ENCODE measurements around the gene CSF1. TPM values are rescaled to one million over a fixed set of nuclear protein-coding genes. Genes with fewer than 3 reads are reported as not detected.

Gene CSF1
- total and polyA plus RNA-seq, 7 donors = 3.7 to 14.7 (median 10.6) TPM

DNA sequence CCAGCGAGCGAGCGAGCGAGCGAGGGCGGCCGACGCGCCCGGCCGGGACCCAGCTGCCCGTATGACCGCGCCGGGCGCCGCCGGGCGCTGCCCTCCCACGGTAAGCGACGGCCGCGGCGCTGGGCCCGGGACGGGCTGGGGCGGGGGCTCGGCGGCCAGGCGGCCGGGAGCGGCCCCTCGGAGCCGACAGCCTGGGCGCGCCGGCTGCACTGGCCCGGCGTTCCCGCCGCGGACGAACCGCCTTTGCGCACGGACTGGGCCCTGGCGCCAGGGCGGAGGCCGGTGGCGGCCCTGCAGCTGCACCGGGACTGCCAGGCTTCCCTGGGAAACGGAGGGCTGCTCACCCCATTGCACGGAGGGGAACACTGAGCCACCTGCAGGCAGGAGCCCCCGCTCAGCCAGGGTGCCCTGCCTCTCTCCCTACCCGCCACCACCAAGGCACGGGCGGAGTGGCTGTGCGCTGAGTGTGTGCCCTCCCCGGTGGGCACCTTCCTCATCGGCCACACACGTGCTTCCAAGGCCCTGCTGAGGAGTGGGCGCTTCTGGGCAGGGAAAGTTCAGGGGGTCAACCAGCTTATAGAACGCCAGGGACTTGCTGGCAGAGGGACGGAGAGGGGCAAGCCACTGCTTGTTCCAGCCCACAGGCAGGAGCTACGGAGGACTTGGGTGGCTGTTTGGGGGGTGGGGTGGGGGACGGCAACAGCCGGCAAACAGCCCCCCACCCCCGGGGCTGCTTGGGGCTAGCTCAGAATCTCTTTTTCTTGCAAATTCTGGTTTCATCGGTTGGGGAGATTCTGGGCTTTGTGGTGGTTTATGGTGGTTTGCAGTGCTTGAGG lies 532 bp downstream of the CSF1 start:
- Histone ChIP-seq H3K27ac (peak overlapping the region; percentile 71), H3K9me3 (no peaks in the 10 kb centered on the region), H3K4me3 (peak overlapping the region; percentile 89), H3K27me3 (ENCODE audit: insufficient read depth in 3 of 3, low read length in 2 of 3) (no peaks in the 10 kb centered on the region), H3K4me1 (peaks cover 12% of the 10 kb centered on the region), H3K36me3 (ENCODE audit: insufficient read depth in 1 of 2, low read depth in 1 of 2) (peaks cover 0 to 18% of the 10 kb centered on the region in 2 donors)
- DNase-seq (peak in 1 of 2 donors; percentile 38), ATAC-seq (peak; percentile 2 to 53 (median 17))
- WGBS, 3 donors = 3 to 10% (median 3%) methylated on average over 30 to 70 of the region's 70 CpGs
- TF ChIP-seq, protein P1, sequence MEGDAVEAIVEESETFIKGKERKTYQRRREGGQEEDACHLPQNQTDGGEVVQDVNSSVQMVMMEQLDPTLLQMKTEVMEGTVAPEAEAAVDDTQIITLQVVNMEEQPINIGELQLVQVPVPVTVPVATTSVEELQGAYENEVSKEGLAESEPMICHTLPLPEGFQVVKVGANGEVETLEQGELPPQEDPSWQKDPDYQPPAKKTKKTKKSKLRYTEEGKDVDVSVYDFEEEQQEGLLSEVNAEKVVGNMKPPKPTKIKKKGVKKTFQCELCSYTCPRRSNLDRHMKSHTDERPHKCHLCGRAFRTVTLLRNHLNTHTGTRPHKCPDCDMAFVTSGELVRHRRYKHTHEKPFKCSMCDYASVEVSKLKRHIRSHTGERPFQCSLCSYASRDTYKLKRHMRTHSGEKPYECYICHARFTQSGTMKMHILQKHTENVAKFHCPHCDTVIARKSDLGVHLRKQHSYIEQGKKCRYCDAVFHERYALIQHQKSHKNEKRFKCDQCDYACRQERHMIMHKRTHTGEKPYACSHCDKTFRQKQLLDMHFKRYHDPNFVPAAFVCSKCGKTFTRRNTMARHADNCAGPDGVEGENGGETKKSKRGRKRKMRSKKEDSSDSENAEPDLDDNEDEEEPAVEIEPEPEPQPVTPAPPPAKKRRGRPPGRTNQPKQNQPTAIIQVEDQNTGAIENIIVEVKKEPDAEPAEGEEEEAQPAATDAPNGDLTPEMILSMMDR (IDR thresholded peaks at IDR 0.05) = no peak
- intact Hi-C loops (cut with DNase I) = loop anchor here in 1 of 2 donors (5.0 kb wide), 3 partner anchors 71 to 134 kb away; partner anchors contain the start of gene AHCYL1

DNA sequence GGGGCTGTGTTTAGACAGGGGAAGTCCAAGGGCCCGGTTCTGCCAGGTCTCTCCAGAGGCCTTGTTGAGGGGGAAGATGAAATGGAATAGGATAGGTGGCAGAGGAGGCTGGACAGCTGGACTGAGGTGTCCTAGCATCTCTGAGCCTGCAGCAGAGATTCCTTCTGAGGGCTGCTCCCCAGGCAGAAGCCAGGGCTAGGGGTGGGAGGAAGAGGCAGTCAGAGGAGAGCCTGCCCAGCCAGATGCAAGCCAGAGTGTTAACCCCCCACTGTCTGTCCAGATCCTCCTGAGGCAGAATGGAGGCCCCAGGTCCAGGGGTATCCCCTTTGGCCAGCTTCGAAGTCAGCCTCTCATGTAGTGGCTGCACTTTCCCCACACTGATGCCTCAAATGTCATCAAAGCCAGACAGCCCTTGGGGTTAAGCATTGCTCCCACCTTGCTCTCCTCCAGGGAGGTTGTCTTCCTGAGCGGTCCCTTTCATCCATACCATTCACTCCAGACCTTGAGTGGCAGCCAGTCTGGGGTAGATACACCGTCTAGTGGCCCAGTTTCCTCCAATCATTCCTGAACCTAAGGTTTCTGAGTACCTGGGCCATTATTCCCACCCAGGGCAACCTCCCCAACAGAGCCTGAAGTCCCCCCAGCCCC lies 1.7 kb downstream of the CSF1 start:
- intact Hi-C loops (cut with DNase I) = loop anchor here in 1 of 2 donors (5.0 kb wide), 3 partner anchors 70 to 135 kb away; partner anchors contain the start of gene AHCYL1
- Histone ChIP-seq H3K27me3 (ENCODE audit: insufficient read depth in 3 of 3, low read length in 2 of 3) (no peaks in the 10 kb centered on the region), H3K9me3 (no peaks in the 10 kb centered on the region), H3K4me3 (peak overlapping the region; percentile 89), H3K27ac (peak overlapping the region; percentile 51), H3K4me1 (peaks cover 12% of the 10 kb centered on the region), H3K36me3 (ENCODE audit: insufficient read depth in 1 of 2, low read depth in 1 of 2) (peaks cover 0 to 30% of the 10 kb centered on the region in 2 donors)
- 54 to 58% (median 56%) methylated on average over 4 of the region's 4 CpGs for whole genome bisulfite sequencing, 3 donors
- TF ChIP-seq, protein P1 (IDR thresholded peaks at IDR 0.05) = no peak
- ATAC-seq (peak in 1 of 4 donors; percentile 4), DNase-seq (no peak)

DNA sequence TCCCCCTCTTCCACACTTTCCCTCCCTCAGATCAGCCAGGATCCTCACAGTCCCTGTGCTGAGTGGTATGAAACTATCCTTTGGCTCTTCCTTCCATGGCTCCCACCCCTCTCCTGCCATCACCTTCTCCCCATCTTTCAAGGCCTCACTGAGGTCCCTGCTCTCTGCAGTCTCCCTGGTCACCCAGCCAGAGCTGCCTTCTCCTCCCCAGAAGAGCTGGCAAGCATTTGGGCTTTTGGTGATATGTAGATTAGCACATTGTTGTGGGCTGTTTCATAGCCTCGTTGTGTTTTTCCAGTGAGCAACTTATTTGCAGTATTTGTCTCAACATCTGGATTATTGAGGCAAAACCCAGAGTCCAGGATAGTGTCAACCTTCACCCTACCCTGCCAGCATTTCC lies 2.2 kb downstream of the CSF1 start:
- WGBS, 3 donors = 10 to 18% (median 12%) methylated on average over 1 of the region's 1 CpG
- Histone ChIP-seq H3K4me3 (peak overlapping the region; percentile 89), H3K4me1 (peaks cover 12% of the 10 kb centered on the region), H3K27me3 (ENCODE audit: insufficient read depth in 3 of 3, low read length in 2 of 3) (no peaks in the 10 kb centered on the region), H3K36me3 (ENCODE audit: insufficient read depth in 1 of 2, low read depth in 1 of 2) (peaks cover 0 to 35% of the 10 kb centered on the region in 2 donors), H3K27ac (no peak overlapping the region), H3K9me3 (no peaks in the 10 kb centered on the region)
- ATAC-seq = no peak
- no peak for DNase-seq
- intact Hi-C loops (cut with DNase I) = loop anchor here in 1 of 2 donors (5.0 kb wide), 3 partner anchors 69 to 136 kb away; partner anchors contain the start of gene AHCYL1
- TF ChIP-seq, protein P1 (IDR thresholded peaks at IDR 0.05) = no peak

DNA sequence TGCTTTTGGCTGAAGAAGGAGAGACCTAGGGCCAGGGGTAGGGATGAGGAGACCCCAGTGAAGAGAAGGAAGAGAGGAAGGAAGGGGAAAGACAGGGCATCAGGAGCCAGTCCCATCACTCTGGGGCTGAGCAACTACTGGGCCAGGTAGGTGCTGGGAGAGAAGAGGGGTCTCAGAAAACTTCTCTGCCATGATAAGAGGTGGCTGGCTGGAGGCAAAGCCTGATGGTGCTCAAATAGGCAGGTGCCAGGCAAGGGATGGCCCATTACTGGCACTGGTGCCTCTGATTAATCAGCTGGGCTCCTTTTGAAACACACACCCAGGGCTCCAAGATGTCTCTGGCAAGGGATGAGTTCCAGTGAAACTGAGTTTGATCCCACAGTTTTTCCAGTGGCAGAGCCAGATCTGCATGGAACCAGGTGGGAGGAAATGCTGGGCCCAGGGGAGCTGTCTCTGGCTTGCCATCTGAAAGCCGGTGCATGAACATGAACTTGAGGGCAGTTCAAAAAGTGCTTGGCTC lies 2.8 kb downstream of the CSF1 start:
- intact Hi-C loops (cut with DNase I) = loop anchor here in 1 of 2 donors (5.0 kb wide), 3 partner anchors 69 to 136 kb away; partner anchors contain the start of gene AHCYL1
- DNase-seq = no peak
- peaks cover 12% of the 10 kb centered on the region for H3K4me1 ChIP-seq
- ATAC-seq = no peak
- peak overlapping the region; percentile 10 for H3K27ac ChIP-seq
- 8 to 27% (median 10%) methylated on average over 1 of the region's 1 CpG for WGBS, 3 donors
- H3K36me3 ChIP-seq (ENCODE audit: insufficient read depth in 1 of 2, low read depth in 1 of 2) = peaks cover 0 to 40% of the 10 kb centered on the region in 2 donors
- H3K9me3 ChIP-seq = no peaks in the 10 kb centered on the region
- no peaks in the 10 kb centered on the region for H3K27me3 ChIP-seq (ENCODE audit: insufficient read depth in 3 of 3, low read length in 2 of 3)
- H3K4me3 ChIP-seq = peak overlapping the region; percentile 89
- TF ChIP-seq, protein P1 (IDR thresholded peaks at IDR 0.05) = no peak
